H1 (cell line): ENCODE measurements around the gene RBMY1D. TPM values are rescaled to one million over a fixed set of nuclear protein-coding genes. Genes with fewer than 3 reads are reported as not detected.

Experiments
- BCL11A ChIP-seq, 2 experiments: IDR thresholded peaks; one replicate each; pipeline ENCODE4 v1.6.1; 2011; ENCODE audit warnings: low read depth in 2 of 2, low read length in 2 of 2, mild to moderate bottlenecking in 2 of 2
- CHD2 ChIP-seq: IDR thresholded peaks from 2 replicates; pipeline ENCODE4 v1.6.1; 2012; ENCODE audit warnings: low read length, improper control_type of control experiment
- SUZ12 ChIP-seq: fragments of 200-600 bp; sonication (generic); IDR thresholded peaks from 2 replicates; pipeline ENCODE4 v1.6.1; 2012; ENCODE audit warnings: mild to moderate bottlenecking, inconsistent platforms, low read length, moderate library complexity, mixed read lengths
- polyA plus RNA-seq, 7 experiments: library from polyadenylated mRNA; depleted of rRNA in 3 of 7; stranded (reverse) in 5 of 7; unstranded in 2 of 7; fragments of >200 nt in 5 of 7; fragments of 200-250 nt in 2 of 7; gene quantifications; 1 replicate in 5 of 7; 2 replicates in 1 of 7; 4 replicates in 1 of 7; pipeline versions ENCODE4 v1.2.1 to v1.2.3, GENCODE V29; 2011 to 2013; ENCODE audit warnings: missing spikeins in 2 of 7, mixed read lengths in 2 of 7
- total RNA-seq: library from RNA; stranded (reverse); fragmentation: NEBNext Ultra II Directional; extraction: Animal tissue kit (Norgen Biotek cat#: 25700); gene quantifications from 2 replicates; pipeline ENCODE4 v1.2.1, GENCODE V29; 2021

Gene RBMY1D
- total and polyA plus RNA-seq, 2 of the 8 experiments (the other 6 are each of a cell fraction or from before 2014, with no cell fraction given), result not detected

GRCh38 chrY:21845481-21845880 is 48.8 kb downstream of the RBMY1D start (continued):
- TF ChIP-seq BCL11A (IDR thresholded peaks at IDR 0.05; ENCODE audit: low read depth in 2 of 2, low read length in 2 of 2) (no peak), SUZ12 (no peak), CHD2 (no peak)
- TF ChIP-seq, all 59 proteins: peak for 0
